Loucy (cell line): Measurements from ENCODE around the gene ELOVL6.
A peak's percentile ranks its signal among the peaks of the same experiment; 100 is the strongest.

Source experiments
- H2AFZ ChIP-seq: fragments of 200-600 bp; sonication (generic); 2 replicates; pipeline ENCODE4 v1.6.0; 2016; ENCODE audit warnings: antibody characterized with exemption, mild to moderate bottlenecking, low read length, moderate library complexity
- H3F3A ChIP-seq: fragments of 200-600 bp; 2 replicates; pipeline ENCODE4 v1.6.0; 2016; ENCODE audit warnings: antibody characterized with exemption, low read depth, mild to moderate bottlenecking
- H3K27me3 ChIP-seq: fragments of 200-600 bp; sonication (generic); 2 replicates; pipeline ENCODE4 v1.6.1; 2014; ENCODE audit warnings: low read length, mild to moderate bottlenecking; ENCODE audit not compliant: insufficient read depth, poor library complexity, severe bottlenecking
- H3K36me3 ChIP-seq: fragments of 200-600 bp; sonication (generic); 2 replicates; pipeline ENCODE4 v1.6.1; 2016; ENCODE audit warnings: low read length; ENCODE audit not compliant: insufficient read depth
- H3K4me1 ChIP-seq: fragments of 200-600 bp; sonication (generic); 2 replicates; pipeline ENCODE4 v1.5.1; 2014; ENCODE audit warnings: low read length, mild to moderate bottlenecking; ENCODE audit not compliant: insufficient read depth, poor library complexity, severe bottlenecking
- H3K4me2 ChIP-seq: fragments of 200-600 bp; sonication (generic); 2 replicates; pipeline ENCODE4 v1.6.0; 2014; ENCODE audit warnings: antibody characterized with exemption, low read length, low read depth, mild to moderate bottlenecking; ENCODE audit not compliant: poor library complexity, severe bottlenecking
- H3K4me3 ChIP-seq: fragments of 200-600 bp; sonication (generic); 2 replicates; pipeline ENCODE4 v1.5.1; 2014; ENCODE audit warnings: low read length, mild to moderate bottlenecking, mixed read lengths; ENCODE audit not compliant: poor library complexity, severe bottlenecking
- H3K79me2 ChIP-seq: fragments of 200-600 bp; sonication (generic); 2 replicates; pipeline ENCODE4 v1.6.1; 2014; ENCODE audit warnings: low read length; ENCODE audit not compliant: insufficient read depth
- H3K9ac ChIP-seq: fragments of 200-600 bp; sonication (generic); 2 replicates; pipeline ENCODE4 v1.6.0; 2014; ENCODE audit warnings: mild to moderate bottlenecking, low read depth, low read length, moderate library complexity; ENCODE audit not compliant: poor library complexity, severe bottlenecking
- H3K9me2 ChIP-seq: fragments of 200-600 bp; sonication (generic); replicated peaks from 2 replicates; pipeline ENCODE4 v1.6.1; 2016; ENCODE audit warnings: low read depth, low read length, mixed read lengths
- H3K9me3 ChIP-seq: fragments of 200-600 bp; sonication (generic); 2 replicates; pipeline ENCODE4 v1.6.1; 2014; ENCODE audit warnings: mild to moderate bottlenecking, antibody characterized with exemption, low read length, low read depth; ENCODE audit not compliant: insufficient read depth
- H4K20me1 ChIP-seq: fragments of 200-600 bp; sonication (generic); 2 replicates; pipeline ENCODE4 v1.6.0; 2014; ENCODE audit warnings: antibody characterized with exemption, low read length, mild to moderate bottlenecking; ENCODE audit not compliant: insufficient read depth, poor library complexity, severe bottlenecking
- EZH2phosphoT487 ChIP-seq: fragments of 200-600 bp; IDR thresholded peaks from 2 replicates; pipeline ENCODE4 v1.6.1; 2018; ENCODE audit warnings: antibody characterized with exemption, mild to moderate bottlenecking, moderate library complexity, borderline replicate concordance
- TF ChIP-seq, protein P1 (sequence below): fragments of 200-600 bp; sonication (generic); conservative IDR thresholded peaks from 2 replicates; pipeline ENCODE4 v1.5.1; 2014; ENCODE audit warnings: mild to moderate bottlenecking, antibody characterized with exemption, low read length

The ELOVL6 gene

DNA sequence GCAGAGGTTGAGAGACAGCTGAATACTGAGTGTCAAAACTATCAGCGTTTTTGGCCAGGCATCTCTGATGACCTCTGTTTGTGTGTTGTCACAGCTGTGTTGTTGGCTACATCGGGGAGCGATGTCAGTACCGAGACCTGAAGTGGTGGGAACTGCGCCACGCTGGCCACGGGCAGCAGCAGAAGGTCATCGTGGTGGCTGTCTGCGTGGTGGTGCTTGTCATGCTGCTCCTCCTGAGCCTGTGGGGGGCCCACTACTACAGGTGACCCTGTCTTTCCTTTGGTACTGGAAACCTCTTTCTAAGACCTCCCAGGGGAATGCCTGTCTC lies 198.9 kb downstream of the ELOVL6 start:
- Histone ChIP-seq H3K9me2 (no peaks in the 10 kb centered on the region), H3K9me3 (no peaks in the 10 kb centered on the region), H3K4me2 (no peak overlapping the region), H3K27me3 (no peaks in the 10 kb centered on the region), H3K9ac (no peak overlapping the region), H2AFZ (0 out of 2 replicates have a peak overlapping the region, but pooled peaks have one; percentile 50), H3K79me2 (no peaks in the 10 kb centered on the region), H3K36me3 (no peaks in the 10 kb centered on the region), H3K4me3 (no peak overlapping the region), H4K20me1 (no peaks in the 10 kb centered on the region), H3K4me1 (no peaks in the 10 kb centered on the region), H3F3A (no peaks in the 10 kb centered on the region)
- TF ChIP-seq, protein P1, sequence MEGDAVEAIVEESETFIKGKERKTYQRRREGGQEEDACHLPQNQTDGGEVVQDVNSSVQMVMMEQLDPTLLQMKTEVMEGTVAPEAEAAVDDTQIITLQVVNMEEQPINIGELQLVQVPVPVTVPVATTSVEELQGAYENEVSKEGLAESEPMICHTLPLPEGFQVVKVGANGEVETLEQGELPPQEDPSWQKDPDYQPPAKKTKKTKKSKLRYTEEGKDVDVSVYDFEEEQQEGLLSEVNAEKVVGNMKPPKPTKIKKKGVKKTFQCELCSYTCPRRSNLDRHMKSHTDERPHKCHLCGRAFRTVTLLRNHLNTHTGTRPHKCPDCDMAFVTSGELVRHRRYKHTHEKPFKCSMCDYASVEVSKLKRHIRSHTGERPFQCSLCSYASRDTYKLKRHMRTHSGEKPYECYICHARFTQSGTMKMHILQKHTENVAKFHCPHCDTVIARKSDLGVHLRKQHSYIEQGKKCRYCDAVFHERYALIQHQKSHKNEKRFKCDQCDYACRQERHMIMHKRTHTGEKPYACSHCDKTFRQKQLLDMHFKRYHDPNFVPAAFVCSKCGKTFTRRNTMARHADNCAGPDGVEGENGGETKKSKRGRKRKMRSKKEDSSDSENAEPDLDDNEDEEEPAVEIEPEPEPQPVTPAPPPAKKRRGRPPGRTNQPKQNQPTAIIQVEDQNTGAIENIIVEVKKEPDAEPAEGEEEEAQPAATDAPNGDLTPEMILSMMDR, result no peak
- no peak for TF ChIP-seq EZH2phosphoT487

GRCh38 chr4:109998867-109999584 lies 199.4 kb downstream of the ELOVL6 start:
- H3K79me2 ChIP-seq, result no peaks in the 10 kb centered on the region
- no peak overlapping the region for H3K4me2 ChIP-seq
- H3K27me3 ChIP-seq, result no peaks in the 10 kb centered on the region
- no peaks in the 10 kb centered on the region for H3K9me2 ChIP-seq
- peak overlapping the region; percentile 50 for H2AFZ ChIP-seq
- TF ChIP-seq, protein P1, result peak; percentile 87
- TF ChIP-seq EZH2phosphoT487, result no peak
- H4K20me1 ChIP-seq, result no peaks in the 10 kb centered on the region
- no peaks in the 10 kb centered on the region for H3K4me1 ChIP-seq
- no peaks in the 10 kb centered on the region for H3K9me3 ChIP-seq
- H3K4me3 ChIP-seq, result no peak overlapping the region
- H3K9ac ChIP-seq, result no peak overlapping the region
- H3F3A ChIP-seq, result no peaks in the 10 kb centered on the region
- H3K36me3 ChIP-seq, result no peaks in the 10 kb centered on the region

- H3K4me2 ChIP-seq, result no peak overlapping the region
- no peak overlapping the region for H2AFZ ChIP-seq
- no peak overlapping the region for H3K4me3 ChIP-seq
- H3K9me2 ChIP-seq, result no peaks in the 10 kb centered on the region
- H3K9me3 ChIP-seq, result no peaks in the 10 kb centered on the region
- no peaks in the 10 kb centered on the region for H3F3A ChIP-seq
- no peaks in the 10 kb centered on the region for H3K79me2 ChIP-seq
- TF ChIP-seq, protein P1, result no peak
- TF ChIP-seq EZH2phosphoT487, result no peak
- H3K27me3 ChIP-seq, result no peaks in the 10 kb centered on the region
- no peak overlapping the region for H3K9ac ChIP-seq
- H3K36me3 ChIP-seq, result no peaks in the 10 kb centered on the region
- H4K20me1 ChIP-seq, result no peaks in the 10 kb centered on the region
- no peaks in the 10 kb centered on the region for H3K4me1 ChIP-seq
These were observed 201.9 kb downstream of the ELOVL6 start for GRCh38 chr4:109996526-109996925.
